ENCODE results near the gene DLGAP1.

DNA sequence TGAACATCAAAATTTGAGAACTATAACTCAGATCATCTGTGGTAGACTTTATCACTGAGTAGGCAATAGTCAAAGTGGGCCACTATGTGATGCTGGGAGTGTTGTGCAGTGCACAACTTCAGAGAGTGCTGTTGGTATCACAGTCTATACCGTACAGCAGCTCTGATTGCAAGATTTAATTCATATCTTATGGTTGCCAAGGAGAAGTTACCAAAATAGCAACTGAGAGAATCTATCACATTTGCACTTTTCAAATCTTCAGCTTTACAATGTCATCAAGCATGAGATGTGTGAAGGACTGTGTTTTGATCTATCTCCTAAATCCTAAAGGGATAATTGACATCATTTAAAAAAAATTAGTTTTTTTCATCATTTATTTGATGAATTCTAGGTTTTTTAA is 216.1 kb downstream of the DLGAP1 start:
- TF ChIP-seq, protein P1, sequence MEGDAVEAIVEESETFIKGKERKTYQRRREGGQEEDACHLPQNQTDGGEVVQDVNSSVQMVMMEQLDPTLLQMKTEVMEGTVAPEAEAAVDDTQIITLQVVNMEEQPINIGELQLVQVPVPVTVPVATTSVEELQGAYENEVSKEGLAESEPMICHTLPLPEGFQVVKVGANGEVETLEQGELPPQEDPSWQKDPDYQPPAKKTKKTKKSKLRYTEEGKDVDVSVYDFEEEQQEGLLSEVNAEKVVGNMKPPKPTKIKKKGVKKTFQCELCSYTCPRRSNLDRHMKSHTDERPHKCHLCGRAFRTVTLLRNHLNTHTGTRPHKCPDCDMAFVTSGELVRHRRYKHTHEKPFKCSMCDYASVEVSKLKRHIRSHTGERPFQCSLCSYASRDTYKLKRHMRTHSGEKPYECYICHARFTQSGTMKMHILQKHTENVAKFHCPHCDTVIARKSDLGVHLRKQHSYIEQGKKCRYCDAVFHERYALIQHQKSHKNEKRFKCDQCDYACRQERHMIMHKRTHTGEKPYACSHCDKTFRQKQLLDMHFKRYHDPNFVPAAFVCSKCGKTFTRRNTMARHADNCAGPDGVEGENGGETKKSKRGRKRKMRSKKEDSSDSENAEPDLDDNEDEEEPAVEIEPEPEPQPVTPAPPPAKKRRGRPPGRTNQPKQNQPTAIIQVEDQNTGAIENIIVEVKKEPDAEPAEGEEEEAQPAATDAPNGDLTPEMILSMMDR (IDR thresholded peaks at IDR 0.05; ENCODE audit: insufficient read depth, low read length), result no peak
- TF ChIP-seq POLR2AphosphoS5 (IDR thresholded peaks at IDR 0.05; ENCODE audit: low read depth) (no peak), SPI1 (IDR thresholded peaks at IDR 0.05; ENCODE audit: borderline replicate concordance, low read depth) (no peak), GABPA (IDR thresholded peaks at IDR 0.05; ENCODE audit: low read depth) (no peak)
- TF ChIP-seq, protein P2, sequence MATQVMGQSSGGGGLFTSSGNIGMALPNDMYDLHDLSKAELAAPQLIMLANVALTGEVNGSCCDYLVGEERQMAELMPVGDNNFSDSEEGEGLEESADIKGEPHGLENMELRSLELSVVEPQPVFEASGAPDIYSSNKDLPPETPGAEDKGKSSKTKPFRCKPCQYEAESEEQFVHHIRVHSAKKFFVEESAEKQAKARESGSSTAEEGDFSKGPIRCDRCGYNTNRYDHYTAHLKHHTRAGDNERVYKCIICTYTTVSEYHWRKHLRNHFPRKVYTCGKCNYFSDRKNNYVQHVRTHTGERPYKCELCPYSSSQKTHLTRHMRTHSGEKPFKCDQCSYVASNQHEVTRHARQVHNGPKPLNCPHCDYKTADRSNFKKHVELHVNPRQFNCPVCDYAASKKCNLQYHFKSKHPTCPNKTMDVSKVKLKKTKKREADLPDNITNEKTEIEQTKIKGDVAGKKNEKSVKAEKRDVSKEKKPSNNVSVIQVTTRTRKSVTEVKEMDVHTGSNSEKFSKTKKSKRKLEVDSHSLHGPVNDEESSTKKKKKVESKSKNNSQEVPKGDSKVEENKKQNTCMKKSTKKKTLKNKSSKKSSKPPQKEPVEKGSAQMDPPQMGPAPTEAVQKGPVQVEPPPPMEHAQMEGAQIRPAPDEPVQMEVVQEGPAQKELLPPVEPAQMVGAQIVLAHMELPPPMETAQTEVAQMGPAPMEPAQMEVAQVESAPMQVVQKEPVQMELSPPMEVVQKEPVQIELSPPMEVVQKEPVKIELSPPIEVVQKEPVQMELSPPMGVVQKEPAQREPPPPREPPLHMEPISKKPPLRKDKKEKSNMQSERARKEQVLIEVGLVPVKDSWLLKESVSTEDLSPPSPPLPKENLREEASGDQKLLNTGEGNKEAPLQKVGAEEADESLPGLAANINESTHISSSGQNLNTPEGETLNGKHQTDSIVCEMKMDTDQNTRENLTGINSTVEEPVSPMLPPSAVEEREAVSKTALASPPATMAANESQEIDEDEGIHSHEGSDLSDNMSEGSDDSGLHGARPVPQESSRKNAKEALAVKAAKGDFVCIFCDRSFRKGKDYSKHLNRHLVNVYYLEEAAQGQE (IDR thresholded peaks at IDR 0.05; ENCODE audit: insufficient replicate concordance, low read depth), result no peak

Data from HL-60 (cell line).